ENCODE measurements around the gene SIAH3.

DNA sequence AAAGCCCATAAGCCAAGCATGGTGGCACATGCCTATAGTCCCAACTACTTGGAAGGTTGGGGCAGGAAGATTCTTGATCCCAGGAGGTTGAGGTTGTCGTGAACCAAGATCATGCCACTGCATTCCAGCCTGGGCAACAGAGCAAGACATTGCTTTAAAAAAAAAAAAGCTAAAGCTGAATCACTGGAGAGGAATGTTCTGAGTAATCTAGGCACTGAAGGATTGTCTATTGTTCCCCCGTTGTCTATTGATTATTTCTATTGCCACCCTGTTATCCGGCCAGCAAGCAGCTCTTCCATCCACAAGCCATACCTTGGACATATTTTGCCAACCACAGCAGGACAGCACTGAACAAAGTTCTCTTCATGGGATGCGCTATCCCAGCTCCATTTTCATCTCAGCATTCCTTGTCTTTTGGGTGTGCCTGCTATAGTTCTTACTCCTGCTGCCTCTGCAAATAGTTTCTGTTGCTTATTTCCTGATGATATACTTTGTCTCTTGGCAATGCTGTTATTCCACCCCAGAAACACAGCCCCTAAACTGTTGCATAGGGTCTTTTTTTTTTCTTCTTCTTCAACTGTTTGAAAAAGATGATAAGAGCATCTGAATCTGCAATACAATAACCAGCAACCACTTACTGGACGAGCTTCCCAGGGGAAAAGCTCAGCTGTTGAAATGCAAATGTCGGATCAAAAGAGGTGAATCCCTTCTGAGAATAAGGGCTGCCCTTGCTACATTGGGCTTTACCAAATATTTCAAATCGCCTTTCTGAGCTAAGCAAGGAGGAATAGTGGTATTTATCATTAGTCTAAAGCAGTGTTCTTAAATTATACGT, 22.2 kb upstream of the SIAH3 start:
- no peak for TF ChIP-seq POLR2A (IDR thresholded peaks at IDR 0.05)
- no peak for TF ChIP-seq POLR2AphosphoS5 (IDR thresholded peaks at IDR 0.05)
- TF ChIP-seq, protein P1, sequence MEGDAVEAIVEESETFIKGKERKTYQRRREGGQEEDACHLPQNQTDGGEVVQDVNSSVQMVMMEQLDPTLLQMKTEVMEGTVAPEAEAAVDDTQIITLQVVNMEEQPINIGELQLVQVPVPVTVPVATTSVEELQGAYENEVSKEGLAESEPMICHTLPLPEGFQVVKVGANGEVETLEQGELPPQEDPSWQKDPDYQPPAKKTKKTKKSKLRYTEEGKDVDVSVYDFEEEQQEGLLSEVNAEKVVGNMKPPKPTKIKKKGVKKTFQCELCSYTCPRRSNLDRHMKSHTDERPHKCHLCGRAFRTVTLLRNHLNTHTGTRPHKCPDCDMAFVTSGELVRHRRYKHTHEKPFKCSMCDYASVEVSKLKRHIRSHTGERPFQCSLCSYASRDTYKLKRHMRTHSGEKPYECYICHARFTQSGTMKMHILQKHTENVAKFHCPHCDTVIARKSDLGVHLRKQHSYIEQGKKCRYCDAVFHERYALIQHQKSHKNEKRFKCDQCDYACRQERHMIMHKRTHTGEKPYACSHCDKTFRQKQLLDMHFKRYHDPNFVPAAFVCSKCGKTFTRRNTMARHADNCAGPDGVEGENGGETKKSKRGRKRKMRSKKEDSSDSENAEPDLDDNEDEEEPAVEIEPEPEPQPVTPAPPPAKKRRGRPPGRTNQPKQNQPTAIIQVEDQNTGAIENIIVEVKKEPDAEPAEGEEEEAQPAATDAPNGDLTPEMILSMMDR (IDR thresholded peaks at IDR 0.05): no peak
- no peak for TF ChIP-seq EP300 (IDR thresholded peaks at IDR 0.05)

All from sigmoid colon (tissue), 4 donors.